Erythroblast (primary cell): ENCODE data around the gene DDX41.

Source experiments
- GATA1 ChIP-seq: IDR thresholded peaks from 2 replicates; pipeline ENCODE4 v1.6.1; 2011; ENCODE audit warnings: low read depth, mild to moderate bottlenecking, control low read depth, low read length, moderate library complexity
- POLR2A ChIP-seq: IDR thresholded peaks from 2 replicates; pipeline ENCODE4 v1.6.1; 2011; ENCODE audit warnings: mild to moderate bottlenecking, low read length

GRCh38 chr5:177509381-177509951, 7.3 kb downstream of the DDX41 start, which contains the start of gene DOK3:
- TF ChIP-seq POLR2A, result no peak
- TF ChIP-seq GATA1, result no peak
